H1 (cell line): ENCODE data around the gene CAPN2. TPM values are rescaled to one million over a fixed set of nuclear protein-coding genes. Genes with fewer than 3 reads are reported as not detected.

Source experiments
- CTCF ChIA-PET: fragments of 300-600 bp; sonication (Branson Sonifier 250); formaldehyde crosslinking; loops from one replicate; lab custom pipeline; 2021; ENCODE audit not compliant: partially characterized antibody; lab: Charles Lee
- POLR2A ChIA-PET: fragments of 300-600 bp; sonication (Branson Sonifier 250); formaldehyde crosslinking; loops from one replicate; lab custom pipeline; 2021; ENCODE audit warnings: inconsistent platforms; ENCODE audit not compliant: partially characterized antibody; lab: Charles Lee
- DNase-seq, 2 experiments: peaks; one replicate each; pipeline versions ENCODE4 v3.0.0 to v3.0.0-alpha.2; 2010 to 2022; ENCODE audit warnings: low spot score in 2 of 2, low read depth in 1 of 2, mixed read lengths in 1 of 2
- FAIRE-seq: peaks from 2 replicates; lab custom pipeline; 2011; peaks lifted over from hg19 to GRCh38; lab: Jason Lieb, UNC
- H2AFZ ChIP-seq: 2 replicates; pipeline ENCODE4 v1.8.1; 2012; ENCODE audit warnings: low read length, inconsistent platforms
- H2AK5ac ChIP-seq: 2 replicates; pipeline ENCODE4 v1.6.1; 2013; ENCODE audit warnings: low read depth, low read length
- H2BK120ac ChIP-seq: replicated peaks from 2 replicates; pipeline ENCODE3; 2013; ENCODE audit warnings: low read depth, low read length, inconsistent platforms
- H2BK12ac ChIP-seq: 2 replicates; pipeline ENCODE4 v1.6.1; 2013; ENCODE audit warnings: low read depth, low read length
- H2BK15ac ChIP-seq: 2 replicates; pipeline ENCODE4 v1.6.1; 2013; ENCODE audit warnings: low read length
- H2BK20ac ChIP-seq: 2 replicates; pipeline ENCODE4 v1.6.1; 2013; ENCODE audit warnings: low read length
- H2BK5ac ChIP-seq: 2 replicates; pipeline ENCODE4 v1.6.1; 2013; ENCODE audit warnings: low read depth, low read length
- H3K14ac ChIP-seq: 2 replicates; pipeline ENCODE4 v1.6.1; 2013; ENCODE audit warnings: inconsistent platforms; ENCODE audit not compliant: insufficient read length
- H3K18ac ChIP-seq: 2 replicates; pipeline ENCODE4 v1.6.1; 2013; ENCODE audit warnings: low read length; ENCODE audit errors: extremely low read depth
- H3K23ac ChIP-seq: 2 replicates; pipeline ENCODE4 v1.6.1; 2013; ENCODE audit warnings: inconsistent platforms; ENCODE audit not compliant: insufficient read length
- H3K23me2 ChIP-seq: 2 replicates; pipeline ENCODE4 v1.6.1; 2013; ENCODE audit warnings: low read depth, low read length
- H3K27ac ChIP-seq: 2 replicates; pipeline ENCODE4 v1.6.1; 2011; ENCODE audit warnings: low read depth, low read length, inconsistent platforms
- H3K27me3 ChIP-seq, 4 experiments: replicated peaks in 1 of 4; 1 replicate in 1 of 4; 2 replicates in 3 of 4; pipeline versions ENCODE4 v1.6.1 to v1.8.1; 2011 to 2013; ENCODE audit warnings: low read length in 3 of 4, mild to moderate bottlenecking in 3 of 4, inconsistent platforms in 2 of 4, mixed read lengths in 2 of 4, moderate library complexity in 1 of 4; ENCODE audit not compliant: control insufficient read depth in 3 of 4, insufficient read depth in 3 of 4; ENCODE audit errors: extremely low read depth in 1 of 4
- H3K36me3 ChIP-seq, 4 experiments: 2 replicates each; pipeline versions ENCODE4 v1.6.1 to v1.8.1; 2011 to 2013; ENCODE audit warnings: mild to moderate bottlenecking in 4 of 4, low read length in 3 of 4, moderate library complexity in 2 of 4, control low read depth in 1 of 4, inconsistent platforms in 1 of 4; ENCODE audit not compliant: insufficient read depth in 4 of 4, control insufficient read depth in 2 of 4
- H3K4ac ChIP-seq: replicated peaks from 2 replicates; pipeline ENCODE3; 2013; ENCODE audit warnings: low read length, low read depth, mixed read lengths, inconsistent platforms; ENCODE audit not compliant: insufficient read length
- H3K4me1 ChIP-seq, 4 experiments: replicated peaks in 1 of 4; 1 replicate in 1 of 4; 2 replicates in 3 of 4; pipeline versions ENCODE4 v1.6.1 to v1.8.1; 2011 to 2013; ENCODE audit warnings: low read length in 3 of 4, inconsistent platforms in 2 of 4, mixed read lengths in 1 of 4; ENCODE audit not compliant: insufficient read depth in 4 of 4, control insufficient read depth in 3 of 4
- H3K4me2 ChIP-seq, 2 experiments: 2 replicates each; pipeline versions ENCODE4 v1.6.1 to v1.8.1; 2011 to 2013; ENCODE audit warnings: low read depth in 2 of 2, low read length in 2 of 2, control low read depth in 1 of 2, inconsistent platforms in 1 of 2, mild to moderate bottlenecking in 1 of 2; ENCODE audit not compliant: insufficient read depth in 1 of 2
- H3K4me3 ChIP-seq, 4 experiments: fragments of 200-600, 300-600 bp in 1 of 4; sonication (generic), shearing (Covaris generic), sonication (Bioruptor Twin) in 1 of 4; 2 replicates each; pipeline versions ENCODE4 v1.5.1 to v1.8.1; 2011 to 2016; ENCODE audit warnings: low read length in 4 of 4, low read depth in 3 of 4, control low read depth in 2 of 4, inconsistent platforms in 2 of 4, mild to moderate bottlenecking in 2 of 4, mixed read lengths in 1 of 4, moderate library complexity in 1 of 4; ENCODE audit not compliant: insufficient read depth in 2 of 4; ENCODE audit errors: extremely low read depth in 1 of 4
- H3K56ac ChIP-seq: replicated peaks from 2 replicates; pipeline ENCODE3; 2013; ENCODE audit warnings: low read depth, mild to moderate bottlenecking, mixed read lengths, low read length, inconsistent platforms; ENCODE audit not compliant: insufficient read length
- H3K79me1 ChIP-seq: 2 replicates; pipeline ENCODE4 v1.6.1; 2013; ENCODE audit warnings: low read depth, low read length, control low read depth
- H3K79me2 ChIP-seq, 2 experiments: 2 replicates each; pipeline versions ENCODE4 v1.6.1 to v1.8.1; 2012 to 2013; ENCODE audit warnings: low read length in 2 of 2, mild to moderate bottlenecking in 2 of 2, inconsistent platforms in 1 of 2; ENCODE audit not compliant: insufficient read depth in 2 of 2, control insufficient read depth in 1 of 2
- H3K9ac ChIP-seq, 4 experiments: replicated peaks in 1 of 4; 1 replicate in 1 of 4; 2 replicates in 3 of 4; pipeline versions ENCODE4 v1.6.1 to v1.8.1; 2011 to 2013; ENCODE audit warnings: low read depth in 3 of 4, low read length in 3 of 4, control low read depth in 2 of 4, mild to moderate bottlenecking in 2 of 4, moderate library complexity in 2 of 4, inconsistent platforms in 1 of 4; ENCODE audit errors: extremely low read depth in 1 of 4
- H3K9me3 ChIP-seq, 2 experiments: 2 replicates each; pipeline versions ENCODE4 v1.6.1 to v1.8.1; 2012 to 2013; ENCODE audit warnings: mild to moderate bottlenecking in 2 of 2, moderate library complexity in 2 of 2, control low read depth in 1 of 2, inconsistent platforms in 1 of 2, low read depth in 1 of 2, low read length in 1 of 2, mixed read lengths in 1 of 2; ENCODE audit not compliant: insufficient read depth in 2 of 2
- H4K20me1 ChIP-seq, 2 experiments: replicated peaks in 1 of 2; 2 replicates each; pipeline versions ENCODE3 to v1.8.1; 2011 to 2013; ENCODE audit warnings: inconsistent platforms in 2 of 2, low read length in 2 of 2, mild to moderate bottlenecking in 1 of 2; ENCODE audit not compliant: insufficient read depth in 2 of 2, control insufficient read depth in 1 of 2
- H4K5ac ChIP-seq: 2 replicates; pipeline ENCODE4 v1.6.1; 2013; ENCODE audit warnings: low read length, low read depth, mixed read lengths, inconsistent platforms; ENCODE audit not compliant: insufficient read length
- H4K8ac ChIP-seq: 2 replicates; pipeline ENCODE4 v1.8.0; 2013; ENCODE audit warnings: mild to moderate bottlenecking, moderate library complexity, low read length, inconsistent platforms; ENCODE audit not compliant: insufficient read depth; ENCODE audit errors: extremely low read depth
- H4K91ac ChIP-seq: replicated peaks from 2 replicates; pipeline ENCODE3; 2013; ENCODE audit warnings: low read length, mixed read lengths, inconsistent platforms; ENCODE audit not compliant: insufficient read length
- ASH2L ChIP-seq: fragments of 200-600, 300-600 bp; sonication (generic); IDR thresholded peaks from one replicate; pipeline ENCODE4 v1.7.1; 2017; ENCODE audit warnings: low read length
- EP300 ChIP-seq, 2 experiments: IDR thresholded peaks; 1 replicate in 1 of 2; 2 replicates in 1 of 2; pipeline ENCODE4 v1.6.1; 2011 to 2012; ENCODE audit warnings: low read depth in 2 of 2, low read length in 2 of 2, mild to moderate bottlenecking in 2 of 2, borderline replicate concordance in 1 of 2, inconsistent platforms in 1 of 2, moderate library complexity in 1 of 2
- NRF1 ChIP-seq: IDR thresholded peaks from 2 replicates; pipeline ENCODE4 v1.6.1; 2011; ENCODE audit warnings: mild to moderate bottlenecking, low read depth, low read length, improper control_type of control experiment
- PHF8 ChIP-seq: fragments of 200-600 bp; sonication (generic); conservative IDR thresholded peaks from 2 replicates; pipeline ENCODE4 v1.7.1; 2012; ENCODE audit warnings: low read depth, mild to moderate bottlenecking, inconsistent platforms, low read length, moderate library complexity
- TEAD4 ChIP-seq: IDR thresholded peaks from 2 replicates; pipeline ENCODE4 v1.6.1; 2012; ENCODE audit warnings: low read depth, low read length, inconsistent platforms, mixed read lengths
- WGBS, 2 experiments: shearing (Covaris generic) in 1 of 2; methylation state at CpG; one replicate each; pipeline versions ENCODE4 v1.1.6 to v1.1.7; 2013 to 2015; ENCODE audit warnings: low lambda C conversion rate in 2 of 2, mixed read lengths in 2 of 2, inconsistent platforms in 1 of 2, low coverage in 1 of 2, missing lambda C conversion rate in 1 of 2; ENCODE audit not compliant: insufficient replicate concordance in 2 of 2, insufficient coverage in 1 of 2, insufficient read length in 1 of 2; ENCODE audit errors: extremely low coverage in 1 of 2, missing lambda C conversion rate in 1 of 2; 5-methylcytosine and 5-hydroxymethylcytosine counted together
- polyA plus RNA-seq, 7 experiments: library from polyadenylated mRNA; depleted of rRNA in 3 of 7; stranded (reverse) in 5 of 7; unstranded in 2 of 7; fragments of >200 nt in 5 of 7; fragments of 200-250 nt in 2 of 7; gene quantifications; 1 replicate in 5 of 7; 2 replicates in 1 of 7; 4 replicates in 1 of 7; pipeline versions ENCODE4 v1.2.1 to v1.2.3, GENCODE V29; 2011 to 2013; ENCODE audit warnings: missing spikeins in 2 of 7, mixed read lengths in 2 of 7
- total RNA-seq: library from RNA; stranded (reverse); fragmentation: NEBNext Ultra II Directional; extraction: Animal tissue kit (Norgen Biotek cat#: 25700); gene quantifications from 2 replicates; pipeline ENCODE4 v1.2.1, GENCODE V29; 2021
- TF ChIP-seq, protein P1 (sequence below): IDR thresholded peaks from 2 replicates; pipeline ENCODE4 v1.6.1; 2012; ENCODE audit warnings: inconsistent platforms

Gene CAPN2
- total and polyA plus RNA-seq, 2 of the 8 experiments (the other 6 are each of a cell fraction or from before 2014, with no cell fraction given): 9.2 to 10.3 TPM

DNA sequence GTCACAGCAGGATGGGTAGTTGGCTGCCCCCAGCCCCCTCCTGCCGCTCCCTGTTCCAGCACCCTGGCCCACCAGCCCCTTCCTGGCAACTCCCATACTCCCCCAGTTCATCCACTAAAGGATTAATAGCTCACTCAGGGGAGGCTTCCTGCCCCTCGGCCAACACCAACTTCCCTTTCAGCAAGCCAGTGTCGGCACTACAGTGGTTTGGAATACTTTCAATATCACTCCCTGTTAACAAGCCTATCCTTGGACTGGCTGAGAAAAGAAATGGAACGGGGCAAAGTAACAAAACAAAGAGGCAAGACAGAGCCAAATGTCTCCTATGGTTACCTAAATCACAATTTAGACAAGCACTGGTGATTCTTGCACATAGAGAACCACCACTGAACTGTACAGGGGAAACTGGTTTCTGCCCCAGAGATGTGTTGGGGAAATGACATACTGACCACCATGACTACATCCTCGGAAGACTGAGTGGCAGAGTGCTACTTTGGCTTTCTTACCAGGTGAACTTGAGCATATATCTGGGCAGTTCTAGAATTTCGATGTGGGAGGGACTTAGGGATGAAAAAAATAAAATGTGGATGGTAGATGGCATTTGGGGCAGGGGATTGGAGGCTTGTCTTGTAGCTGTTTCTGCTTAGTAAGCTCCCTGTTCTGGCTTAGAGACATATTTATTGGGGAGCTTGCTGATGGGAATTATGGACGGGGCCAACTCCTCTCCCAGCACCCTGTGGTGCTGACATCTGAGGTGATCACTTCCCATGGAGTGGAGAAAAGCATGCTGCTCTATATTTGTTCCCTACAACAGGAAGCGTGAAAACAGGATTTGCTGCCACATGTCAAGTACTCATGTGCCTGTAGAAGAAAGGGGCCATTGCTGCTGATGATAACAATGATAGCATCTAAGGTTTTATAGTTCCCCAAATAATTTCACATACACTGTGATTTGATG lies 7.1 kb upstream of the CAPN2 start:
- DNase-seq: no peak
- H3K27ac ChIP-seq: no peak overlapping the region
- no peaks in the 10 kb centered on the region for H3K79me1 ChIP-seq
- no peak for TF ChIP-seq EP300 (IDR thresholded peaks at IDR 0.05; ENCODE audit: borderline replicate concordance in 1 of 2, low read depth in 2 of 2, low read length in 2 of 2)
- no peak for TF ChIP-seq TEAD4
- TF ChIP-seq, protein P1, sequence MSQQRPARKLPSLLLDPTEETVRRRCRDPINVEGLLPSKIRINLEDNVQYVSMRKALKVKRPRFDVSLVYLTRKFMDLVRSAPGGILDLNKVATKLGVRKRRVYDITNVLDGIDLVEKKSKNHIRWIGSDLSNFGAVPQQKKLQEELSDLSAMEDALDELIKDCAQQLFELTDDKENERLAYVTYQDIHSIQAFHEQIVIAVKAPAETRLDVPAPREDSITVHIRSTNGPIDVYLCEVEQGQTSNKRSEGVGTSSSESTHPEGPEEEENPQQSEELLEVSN: no peak
- TF ChIP-seq NRF1: no peak
- TF ChIP-seq ASH2L: no peak
- TF ChIP-seq PHF8: no peak
- no peaks in the 10 kb centered on the region for H3K36me3 ChIP-seq
- H2BK5ac ChIP-seq: no peak overlapping the region
- H2BK120ac ChIP-seq: no peak overlapping the region
- H4K5ac ChIP-seq: no peak overlapping the region
- no peak overlapping the region for H2BK12ac ChIP-seq
- no peak overlapping the region for H2AK5ac ChIP-seq
- H3K4me1 ChIP-seq: peaks cover 0 to 3% (median 1%) of the 10 kb centered on the region in 4 experiments; a peak in 4 of 7 replicates
- no peak overlapping the region for H3K9ac ChIP-seq
- no peak overlapping the region for H3K4me2 ChIP-seq
- no peak overlapping the region for H2AFZ ChIP-seq
- H3K4me3 ChIP-seq: no peak overlapping the region
- no peaks in the 10 kb centered on the region for H3K79me2 ChIP-seq
- no peaks in the 10 kb centered on the region for H3K27me3 ChIP-seq
- 80% methylated on average over 7 of the region's 8 CpGs; no CpG with 5 or more reads in 1 of the 2 experiments for WGBS, 2 experiments
- H4K91ac ChIP-seq: no peak overlapping the region
- ChIA-PET POLR2A (no interaction called here), CTCF (interaction anchor here (1.3 to 5.6 kb wide), 5 partner anchors 9 to 402 kb away, joined by 3 to 62 read pairs (median 24); no protein-coding TSS in a partner anchor)
- H2BK15ac ChIP-seq: no peak overlapping the region
- no peak overlapping the region for H2BK20ac ChIP-seq
- no peak overlapping the region for H4K8ac ChIP-seq
- no peak overlapping the region for H3K56ac ChIP-seq
- H3K4ac ChIP-seq: no peak overlapping the region
- H3K14ac ChIP-seq: no peak overlapping the region
- no peaks in the 10 kb centered on the region for H3K23me2 ChIP-seq
- no peaks in the 10 kb centered on the region for H3K9me3 ChIP-seq
- no peak overlapping the region for H3K18ac ChIP-seq
- no peak overlapping the region for H3K23ac ChIP-seq
- FAIRE-seq: no peak
- no peaks in the 10 kb centered on the region for H4K20me1 ChIP-seq
